H9 (cell line): Measurements from ENCODE around the gene ARHGEF6. TPM values are rescaled to one million over a fixed set of nuclear protein-coding genes. Genes with fewer than 3 reads are reported as not detected.

Source experiments
- DNase-seq: peaks from one replicate; pipeline ENCODE4 v3.0.0-alpha.2; 2017
- H2AFZ ChIP-seq: one replicate; pipeline ENCODE4 v1.6.1; 2013; ENCODE audit warnings: mild to moderate bottlenecking, low read length, control low read depth, moderate library complexity
- H2AK5ac ChIP-seq: 2 replicates; pipeline ENCODE4 v1.6.1; 2013; ENCODE audit warnings: low read length, control low read depth, mixed read lengths; ENCODE audit not compliant: insufficient read length
- H2BK120ac ChIP-seq: one replicate; pipeline ENCODE4 v1.6.1; 2013; ENCODE audit warnings: low read depth, mild to moderate bottlenecking, low read length, control low read depth, inconsistent platforms; ENCODE audit not compliant: poor library complexity, severe bottlenecking
- H2BK12ac ChIP-seq: 2 replicates; pipeline ENCODE4 v1.6.1; 2013; ENCODE audit warnings: low read length, control low read depth, mixed read lengths, low read depth; ENCODE audit not compliant: insufficient read length
- H2BK15ac ChIP-seq: 2 replicates; pipeline ENCODE4 v1.6.1; 2013; ENCODE audit warnings: low read depth, low read length, control low read depth
- H2BK20ac ChIP-seq: one replicate; pipeline ENCODE4 v1.6.1; 2013; ENCODE audit warnings: low read depth, mild to moderate bottlenecking, low read length, control low read depth, inconsistent platforms; ENCODE audit not compliant: poor library complexity, severe bottlenecking
- H2BK5ac ChIP-seq: 2 replicates; pipeline ENCODE4 v1.6.1; 2013; ENCODE audit warnings: low read length, control low read depth, mixed read lengths; ENCODE audit not compliant: insufficient read length
- H3K14ac ChIP-seq: 2 replicates; pipeline ENCODE4 v1.6.1; 2013; ENCODE audit warnings: low read length, control low read depth; ENCODE audit not compliant: insufficient read depth
- H3K18ac ChIP-seq: 2 replicates; pipeline ENCODE4 v1.6.1; 2013; ENCODE audit warnings: low read depth, mild to moderate bottlenecking, mixed read lengths, low read length, control low read depth; ENCODE audit not compliant: insufficient read length
- H3K23ac ChIP-seq: 2 replicates; pipeline ENCODE4 v1.6.1; 2013; ENCODE audit warnings: low read length, control low read depth, mixed read lengths, low read depth; ENCODE audit not compliant: insufficient read length
- H3K23me2 ChIP-seq: 2 replicates; pipeline ENCODE4 v1.6.1; 2013; ENCODE audit warnings: low read depth, mild to moderate bottlenecking, mixed read lengths, low read length, control low read depth; ENCODE audit not compliant: insufficient read length, poor library complexity, severe bottlenecking
- H3K27ac ChIP-seq: 2 replicates; pipeline ENCODE4 v1.5.1; 2013; ENCODE audit warnings: low read length, control low read depth, mixed read lengths, low read depth; ENCODE audit not compliant: insufficient read length
- H3K27me3 ChIP-seq: 2 replicates; pipeline ENCODE4 v1.6.1; 2013; ENCODE audit warnings: low read length, control low read depth, inconsistent platforms; ENCODE audit not compliant: insufficient read depth
- H3K4ac ChIP-seq: 2 replicates; pipeline ENCODE4 v1.6.1; 2013; ENCODE audit warnings: low read depth, mild to moderate bottlenecking, control low read depth, inconsistent platforms, low read length, moderate library complexity
- H3K4me1 ChIP-seq: 2 replicates; pipeline ENCODE4 v1.6.1; 2013; ENCODE audit warnings: low read length, control low read depth, inconsistent platforms; ENCODE audit not compliant: insufficient read depth
- H3K4me2 ChIP-seq: 2 replicates; pipeline ENCODE4 v1.6.1; 2013; ENCODE audit warnings: low read length, control low read depth, mixed read lengths; ENCODE audit not compliant: insufficient read length, insufficient read depth
- H3K56ac ChIP-seq: 2 replicates; pipeline ENCODE4 v1.6.1; 2013; ENCODE audit warnings: low read depth, mild to moderate bottlenecking, mixed read lengths, low read length, control low read depth; ENCODE audit not compliant: insufficient read length
- H3K79me1 ChIP-seq: 2 replicates; pipeline ENCODE4 v1.6.1; 2013; ENCODE audit warnings: low read depth, mild to moderate bottlenecking, moderate library complexity, low read length, control low read depth, inconsistent platforms; ENCODE audit not compliant: insufficient read depth, poor library complexity, severe bottlenecking
- H3K79me2 ChIP-seq: 2 replicates; pipeline ENCODE4 v1.6.1; 2013; ENCODE audit warnings: low read length, control low read depth, inconsistent platforms; ENCODE audit not compliant: insufficient read depth
- H3K9ac ChIP-seq: 2 replicates; pipeline ENCODE4 v1.6.1; 2013; ENCODE audit warnings: low read length, control low read depth, mixed read lengths; ENCODE audit not compliant: insufficient read length; ENCODE audit errors: extremely low read depth
- H3K9me3 ChIP-seq: one replicate; pipeline ENCODE4 v1.6.1; 2013; ENCODE audit warnings: low read depth, low read length, inconsistent platforms; ENCODE audit not compliant: control insufficient read depth
- H3T11ph ChIP-seq: one replicate; pipeline ENCODE4 v1.6.1; 2013; ENCODE audit warnings: mild to moderate bottlenecking, low read length, control low read depth, inconsistent platforms
- H4K20me1 ChIP-seq: one replicate; pipeline ENCODE4 v1.6.1; 2013; ENCODE audit not compliant: control insufficient read depth, insufficient read length, insufficient read depth
- H4K5ac ChIP-seq: 2 replicates; pipeline ENCODE4 v1.6.1; 2013; ENCODE audit warnings: low read depth, mild to moderate bottlenecking, mixed read lengths, low read length, control low read depth; ENCODE audit not compliant: insufficient read length
- H4K8ac ChIP-seq: replicated peaks from 2 replicates; pipeline ENCODE4 v1.6.1; 2013; ENCODE audit warnings: low read length, control low read depth, mixed read lengths, low read depth; ENCODE audit not compliant: insufficient read length
- H4K91ac ChIP-seq: 2 replicates; pipeline ENCODE4 v1.6.1; 2013; ENCODE audit warnings: low read depth, mild to moderate bottlenecking, moderate library complexity, mixed read lengths, low read length, control low read depth; ENCODE audit not compliant: insufficient read length
- H3K27ac Mint-ChIP-seq, 3 experiments: 2 replicates in 2 of 3; 3 replicates in 1 of 3; pipeline ENCODE4 v1.8.0; 2020 to 2021; ENCODE audit warnings: mixed read lengths in 3 of 3, mild to moderate bottlenecking in 1 of 3, moderate library complexity in 1 of 3
- H3K27me3 Mint-ChIP-seq: 2 replicates; pipeline ENCODE4 v1.8.0; 2021; ENCODE audit warnings: low read depth, mild to moderate bottlenecking, moderate library complexity, mixed read lengths
- H3K36me3 Mint-ChIP-seq, 3 experiments: 2 replicates in 2 of 3; 3 replicates in 1 of 3; pipeline ENCODE4 v1.8.0; 2020 to 2021; ENCODE audit warnings: low read depth in 3 of 3, mixed read lengths in 3 of 3; ENCODE audit not compliant: insufficient read depth in 1 of 3
- H3K4me1 Mint-ChIP-seq, 2 experiments: 2 replicates each; pipeline ENCODE4 v1.8.0; 2020; ENCODE audit warnings: mixed read lengths in 2 of 2
- H3K4me3 Mint-ChIP-seq, 2 experiments: 2 replicates in 1 of 2; 3 replicates in 1 of 2; pipeline ENCODE4 v1.8.0; 2020 to 2021; ENCODE audit warnings: mild to moderate bottlenecking in 2 of 2, mixed read lengths in 2 of 2, moderate library complexity in 1 of 2
- H3K9me3 Mint-ChIP-seq, 2 experiments: 2 replicates in 1 of 2; 3 replicates in 1 of 2; pipeline ENCODE4 v1.8.0; 2020; ENCODE audit warnings: mild to moderate bottlenecking in 2 of 2, mixed read lengths in 2 of 2, moderate library complexity in 1 of 2
- WGBS: extraction: QIAGEN DNeasy Blood & Tissue Kit; methylation state at CpG from one replicate; pipeline ENCODE4 v1.1.7; 2013; ENCODE audit warnings: missing lambda C conversion rate, low lambda C conversion rate, mixed read lengths; ENCODE audit not compliant: insufficient read length; ENCODE audit errors: extremely low coverage; 5-methylcytosine and 5-hydroxymethylcytosine counted together
- total RNA-seq: library from RNA; stranded (reverse); gene quantifications from 2 replicates; pipeline ENCODE4 v1.2.1, GENCODE V29; 2021
- TF ChIP-seq, protein P1 (sequence below): fragments of 200-600 bp; sonication (generic); conservative IDR thresholded peaks from 3 replicates; pipeline ENCODE4 v1.8.0; 2021; ENCODE audit warnings: antibody characterized with exemption, mild to moderate bottlenecking

ARHGEF6 gene
- total RNA-seq, 1 experiment from 2014 or later, result 3.6 TPM

- WGBS, result no CpG with 5 or more reads among the region's 19 CpGs
- no peak overlapping the region for H3K14ac ChIP-seq
- H3K4ac ChIP-seq, result no peak overlapping the region
- H3K4me1 ChIP-seq, result no peaks in the 10 kb centered on the region
- no peak overlapping the region for H2AFZ ChIP-seq
- no peak overlapping the region for H3K18ac ChIP-seq
- no peak overlapping the region for H3T11ph ChIP-seq
- peaks cover 56 to 61% of the 10 kb centered on the region in 2 experiments for H3K9me3 Mint-ChIP-seq
- no peaks in the 10 kb centered on the region for H3K79me2 ChIP-seq
- H3K27me3 ChIP-seq, result no peaks in the 10 kb centered on the region
- no peaks in the 10 kb centered on the region for H3K23me2 ChIP-seq
- no peak for DNase-seq
- no peak overlapping the region for H3K56ac ChIP-seq
- no peak overlapping the region for H3K27ac ChIP-seq
- H2BK12ac ChIP-seq, result no peak overlapping the region
- H3K36me3 Mint-ChIP-seq, result peaks cover 0 to 2% (median 0%) of the 10 kb centered on the region in 3 experiments; a peak in 2 of 7 replicates
- H3K79me1 ChIP-seq, result no peaks in the 10 kb centered on the region
- H3K27me3 Mint-ChIP-seq, result peaks cover 12% of the 10 kb centered on the region
- no peak overlapping the region for H3K9ac ChIP-seq
- H2BK5ac ChIP-seq, result no peak overlapping the region
- H4K91ac ChIP-seq, result no peak overlapping the region
- no peaks in the 10 kb centered on the region for H4K20me1 ChIP-seq
- H3K27ac Mint-ChIP-seq, result no peak overlapping the region
- H2BK20ac ChIP-seq, result no peak overlapping the region
- H3K4me2 ChIP-seq, result peak overlapping the region; percentile 62
- peak overlapping the region; percentile 63 to 78 for H3K4me3 Mint-ChIP-seq
- H2AK5ac ChIP-seq, result no peak overlapping the region
- H4K8ac ChIP-seq, result no peak overlapping the region
- no peak overlapping the region for H3K23ac ChIP-seq
- TF ChIP-seq, protein P1, sequence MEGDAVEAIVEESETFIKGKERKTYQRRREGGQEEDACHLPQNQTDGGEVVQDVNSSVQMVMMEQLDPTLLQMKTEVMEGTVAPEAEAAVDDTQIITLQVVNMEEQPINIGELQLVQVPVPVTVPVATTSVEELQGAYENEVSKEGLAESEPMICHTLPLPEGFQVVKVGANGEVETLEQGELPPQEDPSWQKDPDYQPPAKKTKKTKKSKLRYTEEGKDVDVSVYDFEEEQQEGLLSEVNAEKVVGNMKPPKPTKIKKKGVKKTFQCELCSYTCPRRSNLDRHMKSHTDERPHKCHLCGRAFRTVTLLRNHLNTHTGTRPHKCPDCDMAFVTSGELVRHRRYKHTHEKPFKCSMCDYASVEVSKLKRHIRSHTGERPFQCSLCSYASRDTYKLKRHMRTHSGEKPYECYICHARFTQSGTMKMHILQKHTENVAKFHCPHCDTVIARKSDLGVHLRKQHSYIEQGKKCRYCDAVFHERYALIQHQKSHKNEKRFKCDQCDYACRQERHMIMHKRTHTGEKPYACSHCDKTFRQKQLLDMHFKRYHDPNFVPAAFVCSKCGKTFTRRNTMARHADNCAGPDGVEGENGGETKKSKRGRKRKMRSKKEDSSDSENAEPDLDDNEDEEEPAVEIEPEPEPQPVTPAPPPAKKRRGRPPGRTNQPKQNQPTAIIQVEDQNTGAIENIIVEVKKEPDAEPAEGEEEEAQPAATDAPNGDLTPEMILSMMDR, result no peak
- peaks cover 34% of the 10 kb centered on the region for H3K9me3 ChIP-seq
- H3K4me1 Mint-ChIP-seq, result peaks cover 14% of the 10 kb centered on the region in 2 experiments
- H2BK15ac ChIP-seq, result no peak overlapping the region
- H4K5ac ChIP-seq, result no peak overlapping the region
- no peak overlapping the region for H2BK120ac ChIP-seq
Observed at GRCh38 chrX:136766785-136767103, 14.0 kb downstream of the ARHGEF6 start.
